GM10248 (cell line): ENCODE data around the gene BPIFB4.
"Not testable (repeated sequence)": the region's sequence is repeated elsewhere in the genome, so short reads cannot be mapped to it uniquely, and the experiment has no call there.

Source experiments
- CTCF ChIA-PET: fragments of 300-600 bp; sonication (Branson Sonifier 250); formaldehyde crosslinking; extraction: SDS; loops from one replicate; lab custom pipeline; 2021; ENCODE audit warnings: antibody characterized with exemption; lab: Yijun Ruan, JAX
- POLR2A ChIA-PET: fragments of 350-650 bp; sonication (Branson Sonifier 250); formaldehyde crosslinking; extraction: SDS; loops from one replicate; lab custom pipeline; 2020; ENCODE audit warnings: antibody characterized with exemption; lab: Yijun Ruan, JAX
- DNase-seq: peaks from one replicate; pipeline ENCODE4 v3.0.0; 2012; ENCODE audit errors: extremely low spot score
- CTCF ChIP-seq: IDR thresholded peaks from 2 replicates; pipeline ENCODE4 v1.5.1; 2012; ENCODE audit warnings: mild to moderate bottlenecking, low read depth; ENCODE audit errors: extremely low read depth, missing control alignments, control extremely low read depth

BPIFB4 gene

DNA sequence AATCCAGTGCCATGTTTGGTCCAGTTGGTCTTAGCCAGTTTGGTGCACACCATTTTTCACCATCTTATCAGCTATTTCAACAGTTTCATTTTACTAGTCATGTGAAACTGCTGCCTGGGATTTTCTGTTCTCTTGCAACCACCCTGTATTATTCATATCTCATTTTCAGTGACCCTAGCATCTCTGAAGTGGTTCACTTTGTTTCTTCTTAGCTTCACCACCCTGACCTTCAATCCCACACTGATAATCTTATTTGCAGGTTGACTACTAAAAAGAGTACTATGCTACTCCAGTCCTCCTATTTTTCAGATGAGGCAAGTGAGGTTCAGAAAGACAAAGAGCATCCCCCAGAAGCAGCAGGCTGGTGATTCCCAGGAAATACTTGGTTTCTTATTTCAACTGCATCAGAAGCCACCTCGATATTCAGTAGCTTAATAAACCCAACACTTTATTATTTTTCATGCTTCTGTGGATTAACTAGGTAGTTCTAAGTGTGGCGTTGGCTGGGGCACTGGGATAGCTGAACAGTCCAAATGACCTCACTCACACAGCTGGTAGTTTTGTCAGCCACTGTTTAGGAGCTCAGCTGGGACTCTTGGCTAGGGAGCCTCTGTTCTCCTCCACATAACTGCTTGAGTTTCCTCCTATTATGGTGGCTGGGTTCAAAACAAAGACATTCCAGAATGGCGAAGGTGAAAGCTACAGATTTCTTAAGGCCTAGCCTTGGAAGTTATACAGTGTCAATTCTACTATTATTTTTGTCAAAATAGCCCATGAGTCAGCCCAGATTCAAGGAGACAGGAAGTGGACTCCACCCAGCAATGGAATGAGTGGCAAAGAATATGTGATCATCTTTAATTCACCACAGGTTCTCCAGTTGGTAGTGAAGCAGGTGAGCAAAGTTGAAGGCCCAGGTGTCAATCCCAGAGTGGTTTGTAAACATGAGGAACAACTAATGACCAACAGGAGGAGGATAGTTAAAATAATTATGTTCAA lies 40.6 kb downstream of the BPIFB4 start:
- DNase-seq = peak; percentile 43
- POLR2A ChIA-PET = no interaction called here
- TF ChIP-seq CTCF = no peak
- CTCF ChIA-PET = interaction anchor here (1.1 to 2.0 kb wide), 3 partner anchors 16 to 115 kb away, joined by 3 to 5 read pairs (median 5); partner anchors contain the start of gene SUN5

- DNase-seq = no peak
- POLR2A ChIA-PET = interaction anchor here (0.6 kb wide), 1 partner anchor 264 kb away, joined by 7 read pairs; no protein-coding TSS in a partner anchor
- no peak for TF ChIP-seq CTCF
- CTCF ChIA-PET = interaction anchor here (1.1 to 2.0 kb wide), 3 partner anchors 15 to 116 kb away, joined by 3 to 5 read pairs (median 5); partner anchors contain the start of gene SUN5
Measured at GRCh38 chr20:33120934-33121333, 41.5 kb downstream of the BPIFB4 start.

- CTCF ChIA-PET = interaction anchor here (1.5 to 2.3 kb wide), 2 partner anchors 9 to 344 kb away, joined by 3 to 4 read pairs; no protein-coding TSS in a partner anchor
- POLR2A ChIA-PET, DNase-seq: not testable (repeated sequence)
Measured at GRCh38 chr20:33122297-33122696, 42.9 kb downstream of the BPIFB4 start.

GRCh38 chr20:33124261-33124660 lies 44.8 kb downstream of the BPIFB4 start:
- no peak for DNase-seq
- ChIA-PET CTCF (interaction anchor here (1.1 to 2.3 kb wide), 2 partner anchors 12 to 346 kb away, joined by 3 to 4 read pairs; no protein-coding TSS in a partner anchor), POLR2A (no interaction called here)
- no peak for TF ChIP-seq CTCF

DNA sequence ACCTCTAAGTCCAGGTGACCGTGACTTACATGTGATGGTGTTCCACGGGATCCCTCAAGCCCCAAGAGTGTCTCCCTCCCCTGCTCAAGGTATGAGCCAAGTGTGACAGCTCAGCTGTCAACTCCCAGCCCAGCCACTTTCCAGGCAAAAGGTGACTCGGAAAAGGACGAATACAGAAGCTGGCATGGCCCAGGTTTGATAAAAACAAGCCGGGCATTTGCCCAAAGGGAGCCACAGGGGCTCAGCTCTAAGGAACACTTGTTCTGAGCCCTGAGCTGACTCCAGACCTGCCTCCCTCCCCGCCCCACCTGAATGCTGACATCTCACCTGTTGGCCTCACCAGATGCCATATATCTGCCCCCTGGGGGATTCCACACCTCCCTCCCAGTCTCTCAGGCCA lies 45.6 kb downstream of the BPIFB4 start:
- DNase-seq = no peak
- CTCF ChIA-PET = no interaction called here
- TF ChIP-seq CTCF = no peak
- POLR2A ChIA-PET = no interaction called here

- ChIA-PET CTCF (no interaction called here), POLR2A (no interaction called here)
- no peak for TF ChIP-seq CTCF
- DNase-seq = no peak
Measured at GRCh38 chr20:33125983-33126382, 46.5 kb downstream of the BPIFB4 start.
